SK-N-SH (cell line): ENCODE data around the gene LONRF3. TPM values are rescaled to one million over a fixed set of nuclear protein-coding genes. Genes with fewer than 3 reads are reported as not detected.

ENCODE experiments used
- CTCF ChIA-PET: fragments of 300-600, 350-600 bp; formaldehyde crosslinking; extraction: SDS; loops from one replicate; lab custom pipeline; 2021; lab: Yijun Ruan, JAX
- POLR2A ChIA-PET: fragments of 350-600 bp; sonication (Branson Sonifier 250); formaldehyde crosslinking; extraction: SDS; loops from one replicate; lab custom pipeline; 2020; ENCODE audit warnings: antibody characterized with exemption, inconsistent platforms; lab: Yijun Ruan, JAX
- DNase-seq: peaks from one replicate; pipeline ENCODE4 v3.0.0; 2012
- H2AFZ ChIP-seq: fragments of 200-600 bp; sonication (generic); 2 replicates; pipeline ENCODE4 v1.8.1; 2016; ENCODE audit warnings: antibody characterized with exemption, mild to moderate bottlenecking, low read depth
- H3F3A ChIP-seq: fragments of 200-600 bp; sonication (generic); replicated peaks from 2 replicates; pipeline ENCODE3; 2016; ENCODE audit warnings: antibody characterized with exemption, mild to moderate bottlenecking; ENCODE audit not compliant: insufficient read depth
- H3K27ac ChIP-seq, 2 experiments: fragments of 200-500 bp in 1 of 2; fragments of 200-600 bp in 1 of 2; sonication (Bioruptor generic) in 1 of 2; sonication (generic), shearing (Covaris generic) in 1 of 2; 2 replicates each; pipeline versions ENCODE4 v1.5.1 to v1.6.1; 2014 to 2016; ENCODE audit warnings: low read depth in 2 of 2, inconsistent platforms in 1 of 2, low read length in 1 of 2, mild to moderate bottlenecking in 1 of 2, mixed read lengths in 1 of 2
- H3K27me3 ChIP-seq: fragments of 200-600 bp; sonication (generic), shearing (Covaris generic); 2 replicates; pipeline ENCODE4 v1.6.1; 2016; ENCODE audit warnings: mixed run types; ENCODE audit not compliant: insufficient read depth
- H3K36me3 ChIP-seq, 2 experiments: fragments of 200-500 bp in 1 of 2; fragments of 200-600 bp in 1 of 2; sonication (Bioruptor generic) in 1 of 2; sonication (generic) in 1 of 2; replicated peaks in 1 of 2; 2 replicates each; pipeline versions ENCODE3 to v1.5.1; 2014 to 2016; ENCODE audit warnings: low read length in 1 of 2, mild to moderate bottlenecking in 1 of 2; ENCODE audit not compliant: insufficient read depth in 2 of 2, control insufficient read depth in 1 of 2
- H3K4me1 ChIP-seq, 2 experiments: fragments of 200-500 bp in 1 of 2; fragments of 200-600 bp in 1 of 2; sonication (Bioruptor generic) in 1 of 2; sonication (generic), shearing (Covaris generic) in 1 of 2; 2 replicates each; pipeline versions ENCODE4 v1.5.1 to v1.6.1; 2014 to 2016; ENCODE audit warnings: low read depth in 1 of 2, low read length in 1 of 2, mixed run types in 1 of 2; ENCODE audit not compliant: insufficient read depth in 2 of 2, control insufficient read depth in 1 of 2
- H3K4me2 ChIP-seq: fragments of 200-600 bp; sonication (generic), shearing (Covaris generic); 2 replicates; pipeline ENCODE4 v1.6.1; 2017; ENCODE audit warnings: mixed run types
- H3K4me3 ChIP-seq, 2 experiments: fragments of 200-500 bp in 1 of 2; fragments of 200-600 bp in 1 of 2; sonication (Bioruptor generic) in 1 of 2; sonication (generic), shearing (Covaris generic) in 1 of 2; 2 replicates each; pipeline versions ENCODE4 v1.5.1 to v1.8.1; 2014 to 2016; ENCODE audit warnings: low read depth in 2 of 2, inconsistent platforms in 1 of 2, low read length in 1 of 2, mild to moderate bottlenecking in 1 of 2, mixed read lengths in 1 of 2, moderate library complexity in 1 of 2
- H3K79me2 ChIP-seq: fragments of 200-600 bp; sonication (generic); 2 replicates; pipeline ENCODE4 v1.8.1; 2017; ENCODE audit warnings: mild to moderate bottlenecking; ENCODE audit not compliant: insufficient read depth
- H3K9ac ChIP-seq: fragments of 200-600 bp; sonication (generic); 2 replicates; pipeline ENCODE4 v1.6.1; 2017; ENCODE audit warnings: mixed run types
- H3K9me2 ChIP-seq: fragments of 200-600 bp; sonication (generic); 2 replicates; pipeline ENCODE4 v1.6.1; 2017; ENCODE audit warnings: mixed run types
- H3K9me3 ChIP-seq: fragments of 200-600 bp; sonication (generic); 2 replicates; pipeline ENCODE4 v1.6.1; 2017; ENCODE audit warnings: mixed run types, mild to moderate bottlenecking, moderate library complexity
- H4K20me1 ChIP-seq: fragments of 200-600 bp; sonication (generic); 2 replicates; pipeline ENCODE4 v1.6.1; 2017; ENCODE audit warnings: mild to moderate bottlenecking, mixed run types; ENCODE audit not compliant: insufficient read depth
- CHD2 ChIP-seq: fragments of 150-350 bp; IDR thresholded peaks from 2 replicates; pipeline ENCODE4 v1.6.1; 2018; ENCODE audit warnings: low read length; ENCODE audit not compliant: partially characterized antibody
- CTCF ChIP-seq: fragments of 200-600 bp; sonication (generic); IDR thresholded peaks from 2 replicates; pipeline ENCODE4 v1.6.1; 2017; ENCODE audit warnings: antibody characterized with exemption, mild to moderate bottlenecking, moderate library complexity
- EZH2phosphoT487 ChIP-seq: fragments of 200-600 bp; sonication (generic); IDR thresholded peaks from 2 replicates; pipeline ENCODE4 v1.6.1; 2017; ENCODE audit warnings: low read depth, mixed run types, mild to moderate bottlenecking, antibody characterized with exemption, moderate library complexity, borderline replicate concordance
- FOSL2 ChIP-seq: IDR thresholded peaks from 2 replicates; pipeline ENCODE4 v1.4.0; 2012; ENCODE audit warnings: low read depth, mild to moderate bottlenecking, moderate library complexity, borderline replicate concordance
- FOXJ3 ChIP-seq: sonication (generic); formaldehyde crosslinking; IDR thresholded peaks from 2 replicates; pipeline ENCODE4 v1.5.1; 2020; ENCODE audit warnings: mild to moderate bottlenecking, missing genetic modification reagents
- FOXM1 ChIP-seq: IDR thresholded peaks from 2 replicates; pipeline ENCODE4 v1.4.0; 2012; ENCODE audit warnings: low read depth, mild to moderate bottlenecking
- GABPA ChIP-seq: IDR thresholded peaks from 2 replicates; pipeline ENCODE4 v1.4.0; 2012; ENCODE audit warnings: low read depth, mild to moderate bottlenecking
- GATA2 ChIP-seq: sonication (generic); formaldehyde crosslinking; IDR thresholded peaks from 2 replicates; pipeline ENCODE4 v1.5.0; 2020; ENCODE audit warnings: mild to moderate bottlenecking, missing genetic modification reagents
- JUND ChIP-seq: IDR thresholded peaks from 2 replicates; pipeline ENCODE4 v1.4.0; 2012
- MAX ChIP-seq: IDR thresholded peaks from 2 replicates; pipeline ENCODE4 v1.4.0; 2012; ENCODE audit warnings: low read depth
- MEF2A ChIP-seq: IDR thresholded peaks from 2 replicates; pipeline ENCODE4 v1.4.0; 2012; ENCODE audit warnings: low read depth, borderline replicate concordance
- MXI1 ChIP-seq: IDR thresholded peaks from 2 replicates; pipeline ENCODE4 v1.6.1; 2012; ENCODE audit warnings: mild to moderate bottlenecking, low read depth, low read length, improper control_type of control experiment
- NFIC ChIP-seq: IDR thresholded peaks from 2 replicates; pipeline ENCODE4 v1.4.0; 2012; ENCODE audit warnings: borderline replicate concordance
- NRF1 ChIP-seq: IDR thresholded peaks from 2 replicates; pipeline ENCODE4 v1.6.1; 2012; ENCODE audit warnings: low read depth, mild to moderate bottlenecking, low read length
- PBX3 ChIP-seq: IDR thresholded peaks from 2 replicates; pipeline ENCODE4; 2012
- RAD21 ChIP-seq: IDR thresholded peaks from 2 replicates; pipeline ENCODE4 v1.6.1; 2012; ENCODE audit warnings: mild to moderate bottlenecking, low read length
- REST ChIP-seq: IDR thresholded peaks from 2 replicates; pipeline ENCODE4 v1.6.1; 2012; ENCODE audit warnings: mild to moderate bottlenecking, low read depth, low read length, moderate library complexity
- SIN3A ChIP-seq: IDR thresholded peaks from 2 replicates; pipeline ENCODE4 v1.6.1; 2012; ENCODE audit warnings: low read depth, mild to moderate bottlenecking, low read length, moderate library complexity, borderline replicate concordance
- TAF1 ChIP-seq: IDR thresholded peaks from 2 replicates; pipeline ENCODE4 v1.6.1; 2012; ENCODE audit warnings: low read depth, mild to moderate bottlenecking, low read length, moderate library complexity, borderline replicate concordance
- USF1 ChIP-seq: IDR thresholded peaks from 2 replicates; pipeline ENCODE4 v1.4.0; 2012; ENCODE audit warnings: low read depth, borderline replicate concordance
- YY1 ChIP-seq: IDR thresholded peaks from 2 replicates; pipeline ENCODE4 v1.4.0; 2012; ENCODE audit warnings: low read depth, mild to moderate bottlenecking
- ZBTB33 ChIP-seq: IDR thresholded peaks from 2 replicates; pipeline ENCODE4 v1.4.0; 2012; ENCODE audit warnings: low read depth, borderline replicate concordance
- WGBS: methylation state at CpG from one replicate; pipeline ENCODE4 v1.1.6; 2017; ENCODE audit warnings: low lambda C conversion rate; 5-methylcytosine and 5-hydroxymethylcytosine counted together
- polyA plus RNA-seq, 3 experiments: library from polyadenylated mRNA; depleted of rRNA; stranded (reverse); fragments of >200 nt; gene quantifications; 2 replicates each; pipeline ENCODE4 v1.2.3, GENCODE V29; 2012

The LONRF3 gene
- polyA plus RNA-seq, 1 of the 3 experiments (the other 2 are of a cell fraction) = 0.07 TPM

GRCh38 chrX:119015407-119016237, 41.2 kb downstream of the LONRF3 start (continued):
- TF ChIP-seq REST = no peak
- TF ChIP-seq PBX3 = peak; percentile 36; the same call in 1 of the 2 replicates
- no peak for TF ChIP-seq FOXJ3 (CRISPR knock-in tag)
- peak; percentile 93 for TF ChIP-seq NFIC
- TF ChIP-seq MXI1 = no peak
- peak; percentile 73 for TF ChIP-seq JUND
- TF ChIP-seq FOSL2 = peak; percentile 69
- TF ChIP-seq, all 33 proteins: peak for 12

- 42% methylated on average over 1 of the region's 1 CpG for WGBS
Observed at GRCh38 chrX:119017077-119017476, 42.7 kb downstream of the LONRF3 start.

More at GRCh38 chrX:119017077-119017476, 42.7 kb downstream of the LONRF3 start:
- Histone ChIP-seq H3K9ac (no peak overlapping the region), H3K9me2 (no peaks in the 10 kb centered on the region), H3K4me3 (no peak overlapping the region), H3K27ac (no peak overlapping the region), H2AFZ (no peak overlapping the region), H3K79me2 (no peaks in the 10 kb centered on the region), H3K4me1 (no peaks in the 10 kb centered on the region), H3K9me3 (no peaks in the 10 kb centered on the region), H4K20me1 (no peaks in the 10 kb centered on the region), H3K36me3 (no peaks in the 10 kb centered on the region), H3K4me2 (no peak overlapping the region), H3F3A (no peaks in the 10 kb centered on the region)
- CTCF ChIA-PET = interaction anchor here (1.3 to 3.9 kb wide), 3 partner anchors 8 to 170 kb away, joined by 3 to 23 read pairs (median 5); no protein-coding TSS in a partner anchor
- POLR2A ChIA-PET = no interaction called here
- TF ChIP-seq EZH2phosphoT487 (no peak), TAF1 (no peak), YY1 (no peak), FOSL2 (no peak), CTCF (no peak), FOXM1 (no peak), GATA2 (CRISPR knock-in tag) (no peak), GABPA (no peak), SIN3A (no peak), NRF1 (no peak), CHD2 (no peak), MAX (no peak), MXI1 (no peak), MEF2A (no peak), RAD21 (no peak), JUND (no peak), USF1 (no peak), ZBTB33 (no peak)
- TF ChIP-seq, all 33 proteins: peak for 0
- DNase-seq = no peak
- H3K27me3 ChIP-seq = no peaks in the 10 kb centered on the region
